Stimulated activated CD8-positive, alpha-beta memory T cell treated with anti-CD3 and anti-CD28 coated beads, Interleukin-15, amount 100 ng/mL, for 1 hour (primary cell): ENCODE results near the gene ZMIZ1.

Experiments used
- DNase-seq: peaks from one replicate; pipeline ENCODE4 v3.0.0-alpha.2; 2020; ENCODE audit warnings: low read depth

The ZMIZ1 gene

DNA sequence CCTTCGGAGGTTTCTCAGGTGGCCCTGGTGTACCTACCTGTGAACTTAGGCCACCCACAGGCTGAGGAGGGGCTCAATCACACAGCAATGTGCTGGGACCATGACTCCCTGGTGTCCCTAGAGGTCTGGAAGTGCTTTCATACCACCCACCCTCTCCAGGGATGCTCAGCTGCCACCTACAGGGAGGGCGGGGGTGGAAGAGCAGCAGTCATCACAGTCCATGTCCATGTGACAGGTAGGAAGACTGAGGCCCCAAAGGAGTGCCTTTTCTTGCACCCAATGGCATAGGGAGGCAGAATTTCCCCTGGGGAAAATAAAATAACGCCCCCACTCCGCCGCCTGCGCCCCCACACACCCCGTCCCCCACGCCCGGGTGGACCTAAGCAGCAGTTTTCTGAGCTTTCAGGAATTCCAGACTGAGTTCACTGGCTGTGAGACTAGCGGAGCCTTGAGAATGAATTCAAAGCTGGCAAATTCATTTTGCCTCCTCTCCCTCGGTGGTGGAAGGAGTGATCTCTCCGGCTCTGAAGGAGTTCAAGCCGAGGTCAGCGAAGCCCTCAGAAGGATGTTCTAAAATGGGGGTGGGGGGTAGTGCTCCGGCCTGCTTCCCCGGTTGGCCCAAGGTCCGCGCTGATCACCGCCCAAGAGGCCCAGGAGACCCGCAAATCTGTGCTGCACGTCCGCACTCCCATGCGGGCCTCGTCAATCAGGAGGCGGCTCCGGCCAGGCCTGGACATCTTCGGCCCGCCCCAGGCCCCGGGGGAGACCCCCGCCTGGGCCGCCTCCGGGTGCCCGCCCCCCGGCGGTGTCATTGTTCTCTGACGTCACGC, 2.1 kb upstream of the ZMIZ1 start:
- no peak for DNase-seq

DNA sequence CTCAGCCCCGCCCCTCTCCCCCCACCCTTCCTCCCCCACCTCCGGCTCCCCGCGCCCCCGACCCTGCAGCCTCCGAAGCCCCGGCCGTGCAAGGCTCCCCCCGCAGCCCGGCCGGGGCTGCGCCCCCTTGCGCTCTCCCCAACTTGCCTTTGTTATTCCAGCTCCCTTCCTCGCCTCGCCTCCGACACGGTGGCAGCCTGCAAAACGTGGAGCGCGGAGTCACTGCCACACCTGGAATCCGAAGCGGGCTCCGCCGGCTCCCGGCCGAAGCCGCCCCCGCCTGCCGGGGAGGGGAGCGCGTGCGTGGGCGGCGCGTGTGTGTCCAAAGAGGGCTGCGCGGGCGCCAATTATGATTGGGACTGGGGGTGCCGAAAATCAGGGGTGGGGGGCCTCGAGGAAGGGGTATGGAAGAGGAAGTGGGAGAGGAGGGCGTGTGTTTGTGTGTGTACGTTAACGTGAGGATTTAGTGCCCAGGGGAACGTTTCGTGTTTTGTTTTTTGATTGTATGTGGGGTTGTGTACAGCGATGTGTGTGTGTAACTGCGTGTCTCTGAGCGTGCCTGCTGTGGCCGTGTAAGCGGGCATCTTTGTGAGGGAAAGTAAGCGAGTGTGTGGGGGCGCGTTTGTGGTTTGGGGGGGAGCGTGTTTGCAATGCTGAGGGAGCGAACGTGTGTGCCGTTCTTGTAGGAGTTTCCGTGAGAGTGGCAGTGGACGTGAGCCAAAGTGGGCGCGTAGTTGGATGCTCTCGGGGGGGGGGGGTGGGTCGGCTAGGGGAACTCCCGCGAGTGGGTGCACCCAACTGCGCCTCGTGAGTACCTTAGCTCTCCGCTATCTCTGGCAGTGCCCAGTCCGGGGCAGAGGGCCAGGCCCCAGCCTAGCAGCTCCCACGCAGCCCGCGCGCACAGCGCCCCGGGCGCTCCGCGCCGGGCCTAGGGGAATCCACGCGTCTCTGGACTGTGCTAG, 1.2 kb upstream of the ZMIZ1 start:
- DNase-seq: peak; percentile 73

DNA sequence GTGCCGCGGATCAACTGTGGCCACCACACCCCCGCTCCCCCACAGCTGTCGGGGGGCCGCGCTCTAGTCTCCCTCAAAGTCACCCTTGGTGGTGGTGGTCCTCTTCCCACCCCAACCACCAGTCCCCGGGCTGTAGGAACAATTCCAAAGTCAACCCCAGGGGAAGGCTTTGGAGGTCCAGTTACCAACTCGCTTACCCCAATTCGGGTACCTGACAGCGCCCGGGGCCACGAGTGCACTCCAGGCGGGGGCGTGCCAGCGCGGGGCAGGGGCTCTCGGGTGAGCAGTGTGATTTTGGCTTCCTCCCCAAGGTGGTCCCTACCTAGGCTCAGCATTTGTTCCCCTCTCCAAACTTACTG, 584 bp upstream of the ZMIZ1 start:
- no peak for DNase-seq

DNA sequence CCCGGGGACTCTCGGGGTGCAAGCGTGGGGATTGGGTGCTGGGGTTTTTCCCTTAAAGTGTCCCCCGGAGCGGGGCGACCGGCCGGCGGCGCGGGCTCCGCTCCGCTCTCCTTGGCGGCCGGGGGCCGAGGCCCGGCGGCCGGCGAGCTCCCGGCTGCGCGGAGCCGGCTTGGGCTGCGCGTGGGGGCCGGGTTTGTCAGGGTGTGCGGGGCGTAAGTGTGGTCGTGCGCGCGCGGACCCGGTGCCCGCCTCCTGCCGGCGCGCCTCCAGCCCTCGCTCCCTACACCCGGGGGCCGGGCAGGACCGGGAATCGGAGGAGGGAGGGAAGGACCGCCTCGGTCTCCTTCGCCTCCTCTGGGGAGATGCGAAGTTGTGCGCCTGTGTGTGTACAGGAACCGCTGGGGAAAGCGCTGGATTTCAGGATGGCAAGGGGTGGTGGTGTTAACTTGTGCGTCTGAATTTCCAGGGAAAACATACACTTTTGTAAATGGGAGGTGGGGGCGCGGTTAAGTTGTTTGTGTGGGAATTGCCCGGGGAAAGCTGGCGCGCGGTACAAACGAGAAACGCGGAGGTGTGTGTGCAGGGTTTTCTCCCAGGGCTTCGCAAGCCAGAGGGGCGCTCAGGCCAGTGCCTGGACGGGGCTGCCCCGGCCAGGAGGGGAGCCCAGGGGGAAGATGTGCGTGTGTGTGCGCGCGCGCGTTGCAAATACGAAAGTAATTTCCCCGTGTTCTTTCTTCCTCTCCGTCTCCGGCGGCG, 737 bp downstream of the ZMIZ1 start:
- no peak for DNase-seq

DNA sequence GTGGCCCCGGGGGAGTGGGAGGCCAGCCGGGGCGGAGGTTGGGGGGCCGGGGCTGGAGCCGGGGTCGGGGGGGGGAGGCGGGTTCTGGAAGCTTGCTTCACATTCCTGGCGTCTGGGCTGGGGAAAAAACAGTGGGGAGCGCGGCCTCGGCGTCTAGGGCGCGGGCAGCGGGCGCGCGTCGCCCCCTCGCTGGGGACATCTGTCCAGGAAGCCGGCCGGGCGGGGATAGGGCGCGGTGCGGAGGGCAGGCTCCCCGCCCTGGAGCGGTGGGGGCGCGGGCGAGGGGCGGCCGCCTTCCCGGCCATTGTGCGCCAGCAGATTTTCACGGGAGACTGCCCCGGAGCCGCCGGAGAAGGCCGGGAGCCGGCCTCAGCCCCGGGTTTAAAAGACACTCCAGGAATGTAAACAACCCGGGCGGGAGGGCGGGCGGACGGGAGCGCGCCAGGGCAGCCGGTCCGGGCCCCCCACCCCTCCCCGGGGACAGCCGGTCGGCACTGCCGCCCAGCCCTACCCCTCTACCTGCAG, 1.4 kb downstream of the ZMIZ1 start:
- no peak for DNase-seq

DNA sequence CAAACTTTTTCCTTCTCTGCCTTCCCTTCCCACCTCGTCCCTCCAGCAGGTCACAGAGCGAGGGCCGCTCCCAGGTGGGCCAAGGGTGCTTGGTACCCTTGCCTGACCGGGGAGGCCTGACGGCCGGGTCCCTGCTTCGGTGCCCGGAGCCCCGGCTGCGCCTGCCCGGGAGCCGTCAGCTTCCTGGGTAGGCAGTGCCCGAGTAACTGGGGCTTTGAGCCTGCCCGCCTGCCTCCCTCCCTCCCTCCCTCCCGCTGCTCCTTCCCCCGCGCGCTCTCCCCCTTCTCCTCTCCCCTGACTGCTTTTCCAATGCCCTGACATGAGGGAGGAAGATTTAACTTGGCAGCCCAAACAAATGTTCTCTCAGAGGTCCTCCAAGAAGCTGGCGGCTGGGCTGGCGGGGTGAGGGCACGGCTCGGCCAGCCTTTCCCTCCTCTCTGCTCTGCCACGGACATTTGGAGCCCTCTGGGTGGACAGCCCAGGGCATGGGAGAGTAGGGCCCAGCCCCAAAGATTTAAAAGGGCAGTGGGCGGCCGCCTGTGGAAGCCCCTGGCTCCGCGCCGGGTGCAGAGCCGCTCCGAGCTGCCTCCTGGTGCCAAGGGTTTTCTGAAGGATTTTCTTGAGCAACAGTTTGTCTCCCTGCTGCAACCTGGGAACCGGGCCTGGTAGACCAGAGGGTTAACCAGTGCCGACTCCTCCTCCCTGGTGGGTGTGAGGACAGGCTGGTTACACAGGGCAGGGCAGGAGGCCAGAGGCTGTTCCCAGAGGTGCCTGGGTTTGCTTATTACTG, 2.0 kb downstream of the ZMIZ1 start:
- no peak for DNase-seq

DNA sequence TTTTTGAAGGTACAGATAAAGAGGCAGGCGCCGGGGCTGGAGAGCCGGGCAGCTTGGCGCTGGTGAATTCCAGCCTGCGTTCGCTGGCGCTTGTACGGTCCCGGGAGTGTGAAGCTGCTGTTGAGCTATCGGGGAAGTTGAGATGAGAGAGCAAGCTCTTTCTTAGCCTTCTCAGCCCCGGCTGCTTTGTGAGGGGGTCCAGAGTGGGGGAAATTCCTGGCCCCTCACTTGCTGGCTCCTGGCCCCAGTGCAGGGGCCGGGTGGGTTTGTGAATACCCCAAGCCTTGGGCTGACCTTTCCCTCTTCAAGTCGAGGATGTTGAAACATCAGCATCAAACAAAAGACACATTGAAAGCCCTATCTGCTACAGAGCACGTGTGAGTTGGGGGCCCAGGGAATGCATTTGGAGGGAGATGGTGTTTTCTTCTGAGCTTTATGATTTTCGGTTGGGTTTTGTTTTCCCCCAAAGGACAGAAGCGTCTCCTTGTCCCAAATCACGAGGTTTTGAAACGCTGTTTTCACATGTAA, 2.7 kb downstream of the ZMIZ1 start:
- no peak for DNase-seq

DNA sequence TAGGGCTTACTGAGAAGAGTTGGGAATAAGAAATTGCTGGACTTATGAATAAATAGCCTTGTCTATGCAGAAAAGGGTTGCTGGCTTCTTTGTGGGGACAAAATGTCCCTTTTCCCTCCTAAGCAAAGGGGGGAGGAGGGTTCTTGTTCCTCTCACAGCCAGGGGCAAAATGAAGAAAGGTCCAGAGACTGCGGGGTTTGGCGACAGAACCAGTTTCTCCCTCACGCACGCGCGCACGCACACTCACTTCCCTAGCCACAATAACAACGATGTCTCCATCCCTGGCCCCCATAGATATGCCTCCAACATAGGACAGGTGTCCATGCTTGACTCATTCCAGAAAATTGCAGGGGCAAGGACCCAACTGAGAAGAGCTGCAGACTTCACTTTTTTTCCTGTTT, 3.3 kb downstream of the ZMIZ1 start:
- no peak for DNase-seq

DNA sequence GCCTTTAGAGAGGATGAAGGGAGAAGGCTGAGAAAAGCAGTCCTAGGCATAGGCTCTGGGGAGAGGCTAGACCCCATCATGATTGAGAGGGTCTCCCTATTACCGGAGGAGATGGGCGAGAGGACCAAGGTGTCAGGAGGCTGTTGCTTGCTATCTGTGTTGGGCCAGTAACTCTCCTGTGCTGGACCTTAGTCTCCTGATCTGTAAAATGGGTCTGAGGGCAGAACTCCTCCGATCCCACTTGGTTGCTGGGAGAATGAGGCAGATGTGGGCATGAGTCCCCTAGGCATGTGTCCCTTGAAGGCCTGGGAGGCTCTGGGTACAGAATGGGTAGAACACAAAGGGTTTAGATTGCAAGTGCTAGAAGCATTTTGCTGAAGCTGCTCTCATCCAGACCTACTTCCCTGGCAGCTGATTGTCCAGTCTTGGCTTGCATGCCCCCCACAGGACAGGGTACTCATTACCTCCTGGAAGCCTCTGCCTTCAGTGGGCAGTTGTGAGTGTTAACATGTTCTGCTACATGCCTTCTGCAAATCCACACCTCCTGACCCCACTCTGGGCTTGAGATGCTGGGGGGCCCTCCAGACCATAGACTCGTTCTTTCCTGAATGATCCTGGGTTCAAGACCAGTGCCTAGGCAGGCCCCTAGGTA, 4.4 kb downstream of the ZMIZ1 start:
- DNase-seq: no peak

DNA sequence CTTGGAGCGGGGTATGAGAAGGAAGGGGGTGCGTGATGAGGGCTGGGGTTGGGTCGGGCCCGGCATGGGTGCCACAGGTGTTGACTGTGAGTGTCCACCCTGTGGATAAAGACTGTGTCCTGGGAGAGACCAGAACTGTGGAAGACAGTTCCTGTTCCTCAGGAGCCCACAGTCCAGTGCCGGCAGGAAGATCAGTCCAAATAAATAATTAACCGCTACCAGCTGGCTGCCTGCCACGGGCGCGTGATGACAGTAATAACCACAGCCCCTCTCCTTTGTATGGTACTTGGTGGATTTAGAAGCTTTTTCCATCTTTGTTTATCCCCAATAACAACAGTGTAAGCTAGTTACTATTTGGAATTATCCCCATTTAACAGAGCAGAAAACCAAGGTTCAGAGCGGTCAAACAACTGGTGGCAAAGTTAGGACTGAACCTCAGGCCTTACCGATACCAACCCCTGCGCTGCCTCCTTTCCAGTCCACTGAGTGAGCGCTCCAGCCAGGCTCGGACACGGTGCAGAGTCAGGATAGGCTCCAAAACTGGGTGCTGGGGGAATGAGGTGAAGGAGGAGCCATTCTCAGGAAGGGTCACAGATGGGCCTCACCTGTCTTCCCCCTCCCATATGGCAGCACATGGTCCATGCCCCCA, 5.1 kb downstream of the ZMIZ1 start:
- DNase-seq: no peak

DNA sequence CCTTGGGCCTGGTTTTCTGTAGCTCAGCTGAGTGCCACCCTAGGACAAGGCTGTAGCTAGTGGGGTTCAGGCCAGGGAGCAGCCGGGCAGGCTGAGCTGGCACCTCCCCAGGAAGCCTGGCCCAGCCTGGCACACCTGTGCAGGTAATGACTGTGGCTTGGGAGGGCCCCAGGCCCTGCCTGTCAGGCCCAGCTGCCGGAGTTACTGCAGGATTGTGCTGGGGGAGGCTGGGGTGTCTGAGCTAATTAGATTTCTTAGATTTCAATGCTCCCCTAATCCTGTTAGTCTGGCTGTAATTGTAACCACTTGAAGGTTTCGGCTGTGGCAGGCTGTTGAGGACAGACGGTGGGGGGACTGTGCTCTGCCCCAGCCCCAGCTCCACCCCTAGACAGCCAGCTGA, 6.0 kb downstream of the ZMIZ1 start:
- no peak for DNase-seq

DNA sequence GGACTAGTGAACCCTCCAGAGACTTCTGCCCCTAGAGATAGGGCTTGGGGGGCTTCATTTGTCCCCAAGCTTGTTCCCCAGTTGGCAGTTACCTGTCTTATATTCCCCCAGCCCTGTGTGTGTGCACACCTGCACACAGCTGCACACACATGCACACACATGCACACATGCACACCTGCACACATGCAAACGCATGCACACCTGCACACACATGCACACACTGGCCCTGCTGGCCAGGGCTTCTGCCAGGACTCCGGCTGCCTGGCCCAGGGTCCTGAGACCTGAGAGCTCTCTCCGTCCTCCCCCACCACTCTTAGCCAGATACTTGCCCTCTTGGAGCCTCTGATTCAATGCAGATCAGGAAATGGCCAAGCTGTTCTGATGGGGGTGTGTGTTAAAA, 6.7 kb downstream of the ZMIZ1 start:
- no peak for DNase-seq

DNA sequence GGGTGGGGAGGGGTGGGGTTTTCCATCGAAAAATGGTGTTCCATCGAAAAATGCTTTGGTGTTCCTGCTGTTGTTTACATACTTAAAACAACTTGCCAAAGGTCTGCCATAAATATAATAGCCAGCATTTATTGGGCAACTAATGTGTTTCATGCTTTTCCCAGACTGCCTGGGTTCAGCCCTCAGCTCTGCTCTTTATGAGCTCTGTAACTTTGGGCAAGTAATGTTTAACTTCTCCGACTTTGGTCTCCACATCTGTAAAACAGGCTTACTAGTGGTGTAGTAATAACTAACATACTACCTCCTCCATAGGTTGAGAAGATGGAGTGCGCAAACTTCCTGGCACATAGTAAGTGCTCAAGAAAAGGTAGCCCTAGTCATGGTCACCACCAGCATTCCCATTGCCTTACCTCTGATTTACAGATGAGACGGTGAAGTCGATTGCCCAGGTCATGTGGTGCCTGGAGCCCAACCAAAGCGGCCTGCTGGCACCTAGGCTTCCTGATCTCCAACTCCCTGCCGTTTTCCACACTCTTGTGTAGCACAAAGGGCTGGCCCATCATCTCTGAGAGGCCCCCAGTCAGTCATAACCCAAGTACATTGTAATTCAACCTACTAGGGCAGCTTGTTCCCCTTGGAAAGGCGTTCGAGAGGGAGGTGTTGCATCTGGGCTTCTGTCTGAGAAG, 8.9 kb downstream of the ZMIZ1 start:
- DNase-seq: no peak

DNA sequence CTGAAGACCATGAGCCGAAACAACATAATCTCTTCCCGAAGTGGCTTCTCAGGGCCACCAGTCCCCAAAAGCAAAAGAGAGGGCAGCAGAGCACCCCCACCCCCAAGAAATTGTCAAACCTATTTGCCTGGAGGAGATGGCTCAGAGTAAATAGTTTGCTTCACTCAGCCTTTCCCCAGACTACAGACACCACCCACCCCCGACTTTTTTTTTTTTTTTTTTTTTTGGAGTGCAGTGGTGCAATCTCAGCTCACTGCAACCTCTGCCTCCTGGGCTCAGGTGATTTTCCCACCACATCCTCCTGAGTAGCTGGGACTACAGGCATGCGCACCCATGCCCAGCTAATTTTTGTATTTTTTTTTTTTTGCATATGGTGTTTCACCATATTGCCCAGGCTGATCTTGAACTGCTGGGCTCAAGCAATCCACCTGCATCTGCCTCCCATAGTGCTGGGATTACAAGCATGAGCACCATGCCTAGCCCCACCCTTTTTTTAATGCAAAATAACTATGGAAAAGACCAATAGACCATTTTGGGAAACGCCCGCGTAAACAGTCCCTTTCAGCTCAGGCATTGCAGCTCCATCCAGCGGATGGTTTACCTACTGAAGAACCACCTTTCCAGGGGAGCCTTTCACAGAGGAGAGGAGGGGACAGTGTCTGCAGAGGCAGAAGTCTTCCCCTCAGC, 9.7 kb downstream of the ZMIZ1 start:
- DNase-seq: no peak

DNA sequence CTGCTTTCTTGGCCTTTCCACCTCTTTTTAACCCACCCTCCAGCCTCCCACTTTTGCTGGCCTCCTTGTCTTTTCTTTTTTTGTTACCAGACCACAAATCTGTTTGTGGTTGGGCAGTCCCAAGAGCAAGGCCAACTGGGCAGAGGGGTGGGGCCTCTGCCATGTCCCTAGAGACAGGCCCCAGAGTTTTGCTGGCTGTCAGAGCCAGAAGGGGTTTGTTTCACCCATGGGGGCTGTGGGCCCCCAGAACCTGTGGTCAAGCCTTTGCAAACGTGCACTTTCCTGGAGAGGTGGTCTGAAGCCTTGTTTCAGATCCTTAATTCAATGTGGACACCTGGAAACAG, 10.3 kb downstream of the ZMIZ1 start:
- DNase-seq: no peak

DNA sequence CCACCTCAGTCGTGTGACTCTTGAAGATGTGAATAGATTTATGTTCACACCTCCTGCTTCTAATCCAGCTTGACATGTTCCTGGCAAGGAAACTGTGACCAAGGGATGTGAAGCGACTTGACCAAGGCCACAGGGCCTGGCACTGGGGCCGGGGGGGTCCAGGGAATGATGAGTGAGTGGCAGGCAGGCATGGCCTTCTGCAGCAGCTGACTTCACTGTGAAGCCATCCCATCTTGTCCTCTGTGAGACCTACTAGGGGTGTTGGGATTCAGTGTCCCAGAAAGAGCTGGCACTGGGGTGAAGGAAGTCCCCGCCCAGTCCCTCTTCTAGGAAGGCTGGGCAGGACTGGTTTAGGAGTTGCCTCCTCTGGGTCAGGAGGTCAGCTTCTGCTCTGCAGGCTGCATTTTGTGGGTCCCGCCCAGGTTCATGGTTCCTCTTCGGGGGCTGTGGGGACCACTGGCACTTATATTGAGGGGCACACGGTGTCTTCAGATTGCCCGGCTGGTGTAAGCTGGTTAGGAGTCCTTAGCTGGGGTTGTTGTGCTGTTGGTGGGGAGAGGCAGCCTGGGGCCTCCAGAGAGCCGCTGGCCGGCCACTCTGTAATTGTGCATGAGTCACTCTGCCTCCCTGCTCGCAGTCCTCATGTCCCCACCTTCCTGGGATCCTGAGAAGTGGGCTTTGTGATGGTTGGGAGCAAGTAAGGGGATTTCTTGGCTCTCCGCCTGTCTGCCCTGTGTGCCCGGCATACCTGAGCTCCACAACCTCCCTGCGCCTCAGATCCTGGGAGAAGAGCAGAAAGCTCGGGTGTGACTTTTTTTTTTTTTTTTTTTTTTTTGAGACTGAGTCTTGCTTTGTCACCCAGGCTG, 11.0 kb downstream of the ZMIZ1 start:
- no peak for DNase-seq

DNA sequence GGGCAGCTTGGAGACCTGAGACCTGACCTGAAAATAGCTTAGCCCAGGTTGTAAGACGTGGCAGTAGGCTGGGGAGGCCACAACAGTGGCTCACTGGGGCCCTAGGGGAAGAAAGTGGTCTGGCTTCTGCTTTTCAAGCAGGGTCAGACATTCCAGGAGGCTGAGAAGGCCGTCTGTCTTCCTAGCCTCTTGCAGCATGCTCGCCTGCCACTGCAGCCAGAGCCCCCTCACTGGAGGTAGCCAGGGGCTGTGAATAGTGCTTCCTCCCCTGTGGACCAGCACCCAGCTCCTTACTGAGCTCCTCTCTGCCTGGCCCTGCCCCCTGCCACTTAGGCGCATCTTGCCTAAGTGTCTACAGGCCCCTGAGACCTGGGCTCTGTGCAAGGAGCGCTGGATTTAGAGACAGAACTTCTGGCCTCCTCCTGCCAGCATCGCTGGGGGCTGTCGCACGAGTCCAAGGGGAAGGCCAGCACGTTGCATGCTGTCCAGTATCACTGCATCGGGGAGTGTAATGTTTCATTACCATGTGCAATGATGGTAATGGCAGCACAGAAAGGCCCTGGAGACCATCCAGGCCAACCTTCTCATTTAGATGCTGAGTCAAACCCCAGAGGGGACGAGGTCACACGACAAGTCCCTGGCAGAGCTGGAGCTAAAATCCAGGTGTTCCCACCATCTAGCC, 12.7 kb downstream of the ZMIZ1 start:
- DNase-seq: no peak

DNA sequence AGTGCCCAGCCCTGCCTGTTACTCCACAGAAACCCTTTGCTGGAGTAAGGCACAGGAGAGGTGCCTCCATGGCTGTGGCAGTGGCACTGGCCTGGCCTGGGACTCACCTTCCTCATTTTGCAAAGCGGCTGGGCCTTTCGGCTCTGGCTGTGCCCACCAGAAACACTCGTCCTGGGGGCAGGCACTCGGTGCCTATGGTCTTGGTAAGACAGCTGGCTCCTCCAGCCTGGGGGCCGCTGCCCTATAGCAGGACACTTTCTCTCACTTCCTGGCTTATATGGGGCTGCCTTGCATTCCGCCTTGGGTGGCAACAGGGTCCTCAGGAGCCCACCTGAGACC, 13.2 kb downstream of the ZMIZ1 start:
- DNase-seq: no peak
